ENCODE measurements around the gene PC. TPM values are rescaled to one million over a fixed set of nuclear protein-coding genes. Genes with fewer than 3 reads are reported as not detected.

The PC gene
- total and polyA plus RNA-seq, 12 donors = 40.6 to 231 (median 83.2) TPM

GRCh38 chr11:66848671-66849500 is 109.3 kb downstream of the PC start:
- WGBS, 4 donors = 85 to 100% (median 92%) methylated on average over 2 to 28 of the region's 28 CpGs
- intact Hi-C loops (cut with DNase I) = no loop called here
- no peak overlapping the region for H3K4me3 ChIP-seq
- H3K36me3 ChIP-seq (replicated peaks in 1 of 2) = peaks cover 0 to 36% of the 10 kb centered on the region in 2 donors
- TF ChIP-seq CTCF (IDR thresholded peaks at IDR 0.05) (no peak), POLR2A (IDR thresholded peaks at IDR 0.05) (no peak)
- H3K27me3 ChIP-seq = no peaks in the 10 kb centered on the region
- DNase-seq = peak in 5 of 7 donors; percentile 12 to 52 (median 25)
- peaks cover 4 to 9% of the 10 kb centered on the region in 2 donors for H3K4me1 ChIP-seq (replicated peaks in 1 of 2)
- H3K9me3 ChIP-seq (replicated peaks in 1 of 3) = no peaks in the 10 kb centered on the region
- no peak overlapping the region for H3K27ac ChIP-seq

GRCh38 chr11:66847461-66848232 is 110.5 kb downstream of the PC start:
- Histone ChIP-seq H3K36me3 (replicated peaks in 1 of 2) (peaks cover 0 to 36% of the 10 kb centered on the region in 2 donors), H3K4me1 (replicated peaks in 1 of 2) (peaks cover 4 to 11% of the 10 kb centered on the region in 2 donors), H3K27ac (no peak overlapping the region), H3K9me3 (replicated peaks in 1 of 3) (no peaks in the 10 kb centered on the region), H3K4me3 (no peak overlapping the region), H3K27me3 (no peaks in the 10 kb centered on the region)
- peak in 5 of 7 donors; percentile 14 to 52 (median 17) for DNase-seq
- intact Hi-C loops (cut with DNase I) = no loop called here
- no peak for TF ChIP-seq POLR2A (IDR thresholded peaks at IDR 0.05)
- no peak for TF ChIP-seq CTCF (IDR thresholded peaks at IDR 0.05)
- WGBS, 4 donors = 87 to 92% (median 90%) methylated on average over 7 to 14 of the region's 14 CpGs

- Histone ChIP-seq H3K27me3 (no peaks in the 10 kb centered on the region), H3K4me1 (replicated peaks in 1 of 2) (peaks cover 12 to 19% of the 10 kb centered on the region in 2 donors), H3K4me3 (no peak overlapping the region), H3K27ac (peak overlapping the region in 1 of 5 donors; percentile 3), H3K9me3 (replicated peaks in 1 of 3) (no peaks in the 10 kb centered on the region), H3K36me3 (replicated peaks in 1 of 2) (peaks cover 0 to 36% of the 10 kb centered on the region in 2 donors)
- TF ChIP-seq POLR2A (IDR thresholded peaks at IDR 0.05) (no peak), CTCF (IDR thresholded peaks at IDR 0.05) (no peak)
- peak in 6 of 7 donors; percentile 21 to 58 (median 32) for DNase-seq
- intact Hi-C loops (cut with DNase I) = no loop called here
- WGBS, 4 donors = 40 to 80% (median 47%) methylated on average over 1 to 4 of the region's 4 CpGs
Measured at GRCh38 chr11:66846671-66847091, 111.5 kb downstream of the PC start.

- peak in 5 of 7 donors; percentile 2 to 26 (median 17) for DNase-seq
- no peaks in the 10 kb centered on the region for H3K27me3 ChIP-seq
- TF ChIP-seq CTCF (IDR thresholded peaks at IDR 0.05) = no peak
- TF ChIP-seq POLR2A (IDR thresholded peaks at IDR 0.05) = no peak
- H3K9me3 ChIP-seq (replicated peaks in 1 of 3) = no peaks in the 10 kb centered on the region
- H3K27ac ChIP-seq = no peak overlapping the region
- peaks cover 0 to 36% of the 10 kb centered on the region in 2 donors for H3K36me3 ChIP-seq (replicated peaks in 1 of 2)
- WGBS, 4 donors = 83 to 94% (median 89%) methylated on average over 8 to 9 of the region's 9 CpGs
- H3K4me3 ChIP-seq = no peak overlapping the region
- H3K4me1 ChIP-seq (replicated peaks in 1 of 2) = peaks cover 17 to 26% of the 10 kb centered on the region in 2 donors
- intact Hi-C loops (cut with DNase I) = no loop called here
Measured at GRCh38 chr11:66845876-66846212, 112.3 kb downstream of the PC start.
